Panc1 (cell line): ENCODE results near the gene ACTL7B. TPM values are rescaled to one million over a fixed set of nuclear protein-coding genes. Genes with fewer than 3 reads are reported as not detected.

Experiments used
- ATAC-seq: fragments of 200-7000 bp; cut with Tn5 transposase; 2 replicates; pipeline ENCODE4 v1.9.1; 2020; ENCODE audit warnings: mild to moderate bottlenecking, moderate library complexity
- BruUV-seq: library from RNA; stranded (reverse); fragments of 400-500 nt; replicated peaks from 2 replicates; lab custom pipeline; 2021; lab: Mats Ljungman, UMichigan
- CTCF ChIA-PET: fragments of 300-600 bp; sonication (Branson Sonifier 250); formaldehyde crosslinking; loops from one replicate; lab custom pipeline; 2022; ENCODE audit warnings: antibody characterized with exemption; lab: Charles Lee
- POLR2A ChIA-PET: fragments of 300-600 bp; sonication (Branson Sonifier 250); formaldehyde crosslinking; loops from one replicate; lab custom pipeline; 2022; ENCODE audit warnings: antibody characterized with exemption; lab: Charles Lee
- DNase-seq: peaks from one replicate; pipeline ENCODE4 v3.0.0-alpha.2; 2010; ENCODE audit warnings: low read depth, low spot score
- H3K27ac ChIP-seq: 2 replicates; pipeline ENCODE4 v1.5.1; 2011; ENCODE audit warnings: mild to moderate bottlenecking, low read length, inconsistent platforms
- H3K27me3 ChIP-seq: fragments of 200-500 bp; sonication (Bioruptor generic); 2 replicates; pipeline ENCODE4 v1.6.0; 2014; ENCODE audit warnings: low read length, inconsistent platforms; ENCODE audit not compliant: control insufficient read depth, insufficient read depth
- H3K36me3 ChIP-seq: fragments of 200-500 bp; sonication (Bioruptor generic); 2 replicates; pipeline ENCODE4 v1.5.1; 2014; ENCODE audit warnings: inconsistent platforms, mild to moderate bottlenecking, low read length, moderate library complexity; ENCODE audit not compliant: control insufficient read depth, insufficient read depth
- H3K4me1 ChIP-seq: 2 replicates; pipeline ENCODE4 v1.5.1; 2011; ENCODE audit warnings: inconsistent platforms, mild to moderate bottlenecking, low read length, moderate library complexity; ENCODE audit not compliant: control insufficient read depth, insufficient read depth
- H3K4me3 ChIP-seq, 2 experiments: 2 replicates each; pipeline ENCODE4 v1.5.1; 2011 to 2012; ENCODE audit warnings: low read depth in 2 of 2, low read length in 2 of 2, mild to moderate bottlenecking in 2 of 2, inconsistent platforms in 1 of 2, moderate library complexity in 1 of 2
- H3K9me3 ChIP-seq: fragments of 200-500 bp; sonication (Bioruptor generic); 2 replicates; pipeline ENCODE4 v1.5.1; 2014; ENCODE audit warnings: low read depth, mild to moderate bottlenecking, inconsistent platforms, low read length, moderate library complexity; ENCODE audit not compliant: control insufficient read depth, insufficient read depth
- CTCF ChIP-seq: fragments of 450-650 bp; IDR thresholded peaks from 2 replicates; pipeline ENCODE4 v1.5.1; 2017; ENCODE audit warnings: mild to moderate bottlenecking
- POLR2AphosphoS5 ChIP-seq: IDR thresholded peaks from 2 replicates; pipeline ENCODE4 v1.6.1; 2012; ENCODE audit warnings: mild to moderate bottlenecking, low read depth, low read length, moderate library complexity
- REST ChIP-seq, 2 experiments: IDR thresholded peaks; 2 replicates each; pipeline ENCODE4 v1.6.1; 2011 to 2012; ENCODE audit warnings: low read depth in 2 of 2, control low read depth in 1 of 2, low read length in 1 of 2, mild to moderate bottlenecking in 1 of 2, moderate library complexity in 1 of 2; ENCODE audit not compliant: insufficient read depth in 1 of 2
- SIN3A ChIP-seq: IDR thresholded peaks from 2 replicates; pipeline ENCODE4 v1.6.1; 2012; ENCODE audit warnings: low read depth, mild to moderate bottlenecking, low read length, moderate library complexity, borderline replicate concordance; ENCODE audit not compliant: insufficient read depth
- TCF7L2 ChIP-seq: IDR thresholded peaks from 2 replicates; pipeline ENCODE4 v1.6.1; 2011; ENCODE audit warnings: mild to moderate bottlenecking, low read depth, low read length, inconsistent platforms
- in situ Hi-C: cut with HindIII; loops from 2 replicates; pipeline ENCODE4 v1.10.0; 2016; ENCODE audit warnings: low sequenced_read_pairs, low pct_unique_long_range_greater_than_20kb
- intact Hi-C: fragments of 100-400 bp; cut with micrococcal nuclease; formaldehyde crosslinking; loops from one replicate; pipeline ENCODE4 v1.10.0; 2022; ENCODE audit not compliant: unreplicated experiment
- total RNA-seq: library from RNA; stranded (reverse); gene quantifications from one replicate; pipeline ENCODE4 v1.2.1, GENCODE V29; 2021; ENCODE audit not compliant: unreplicated experiment

Gene ACTL7B
- total RNA-seq, 1 experiment from 2014 or later = not detected

GRCh38 chr9:108863891-108864290 is 8.1 kb upstream of the ACTL7B start:
- ATAC-seq (no peak), DNase-seq (no peak)
- H3K27me3 ChIP-seq = no peaks in the 10 kb centered on the region
- H3K9me3 ChIP-seq = no peaks in the 10 kb centered on the region
- ChIA-PET POLR2A (no interaction called here), CTCF (no interaction called here)
- intact Hi-C loops = no loop called here
- no peaks in the 10 kb centered on the region; the same call in 1 of the 2 replicates for H3K36me3 ChIP-seq
- in situ Hi-C loops = no loop called here
- no TSS peak for BruUV-seq
- H3K4me3 ChIP-seq = no peak overlapping the region
- no peak overlapping the region for H3K27ac ChIP-seq
- TF ChIP-seq POLR2AphosphoS5 (no peak), CTCF (no peak), TCF7L2 (no peak), SIN3A (no peak)
- no peaks in the 10 kb centered on the region for H3K4me1 ChIP-seq

GRCh38 chr9:108861997-108862396 is 6.2 kb upstream of the ACTL7B start, which contains the start of gene ACTL7A:
Gene ACTL7A, plus strand, starts transcription at chr9:108862266. Its CDS starts 57 bp downstream, at chr9:108862323.
- intact Hi-C loops = no loop called here
- DNase-seq (no peak), ATAC-seq (no peak)
- ChIA-PET CTCF (no interaction called here), POLR2A (no interaction called here)
- Histone ChIP-seq H3K4me1 (no peaks in the 10 kb centered on the region), H3K9me3 (no peaks in the 10 kb centered on the region), H3K27me3 (no peaks in the 10 kb centered on the region), H3K27ac (no peak within 1 kb of the TSS), H3K4me3 (no peak within 1 kb of the TSS), H3K36me3 (no peaks in the 10 kb centered on the region)
- TF ChIP-seq TCF7L2 = no peak
- no peak for TF ChIP-seq POLR2AphosphoS5
- no peak for TF ChIP-seq REST (IDR thresholded peaks at IDR 0.05; ENCODE audit: insufficient read depth in 1 of 2, low read depth in 2 of 2, low read length in 1 of 2)
- TF ChIP-seq SIN3A = no peak
- TF ChIP-seq CTCF = no peak
- BruUV-seq = no TSS peak
- in situ Hi-C loops = no loop called here
